ENCODE results near the gene CDC42EP5. TPM values are rescaled to one million over a fixed set of nuclear protein-coding genes. Genes with fewer than 3 reads are reported as not detected.

The CDC42EP5 gene
- total and polyA plus RNA-seq, 2 donors from 2014 or later: 19.3 to 29.9 TPM

DNA sequence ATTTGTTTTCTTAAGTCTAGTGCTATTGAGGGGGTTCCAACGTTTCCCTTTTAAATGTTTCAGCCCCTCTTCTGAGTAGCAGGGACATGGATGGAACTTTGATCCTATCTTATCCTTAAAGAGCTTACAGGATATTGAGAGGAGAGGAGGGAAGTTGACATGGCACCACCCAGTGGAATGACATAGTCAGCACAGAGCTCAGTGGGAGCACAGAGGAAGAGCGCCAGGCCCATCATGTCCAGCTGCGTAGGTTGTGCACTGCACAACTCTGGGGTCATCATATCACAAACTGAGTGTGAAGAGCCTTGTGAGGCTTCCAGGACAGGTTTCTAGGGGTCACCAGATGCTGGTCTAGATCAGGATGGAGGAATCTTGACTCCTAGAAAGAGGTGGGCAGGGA, 4.6 kb upstream of the CDC42EP5 start:
- no peaks in the 10 kb centered on the region for H3K27me3 ChIP-seq (ENCODE audit: control insufficient read depth, insufficient read depth, low read length)

GRCh38 chr19:54475706-54476105, 2.6 kb upstream of the CDC42EP5 start:
- no peak overlapping the region for H3K9ac ChIP-seq (ENCODE audit: low read length in 3 of 3)
- no peak overlapping the region for H3K27ac ChIP-seq (ENCODE audit: low read depth in 2 of 2, low read length in 2 of 2)
- TF ChIP-seq CTCF (IDR thresholded peaks at IDR 0.05; ENCODE audit: borderline replicate concordance, extremely low read depth, insufficient read depth): no peak
- H3K4me1 ChIP-seq (ENCODE audit: control insufficient read depth in 2 of 3, insufficient read depth in 2 of 3, low read depth in 1 of 3, low read length in 3 of 3): peaks cover 0 to 3% (median 0%) of the 10 kb centered on the region in 3 donors
- no peak overlapping the region for H3K4me3 ChIP-seq (ENCODE audit: low read length in 3 of 3)
- intact Hi-C loops (cut with DNase I): no loop called here
- no peaks in the 10 kb centered on the region for H3K27me3 ChIP-seq (ENCODE audit: control insufficient read depth, insufficient read depth, low read length)
- no peak for FAIRE-seq
- peak in 1 of 5 donors; percentile 34 for DNase-seq
- no peaks in the 10 kb centered on the region for H3K9me3 ChIP-seq (ENCODE audit: control insufficient read depth in 2 of 3, insufficient read depth in 1 of 3, low read length in 3 of 3)
- H3K36me3 ChIP-seq (ENCODE audit: control insufficient read depth in 2 of 3, insufficient read depth in 3 of 3, low read length in 3 of 3): no peaks in the 10 kb centered on the region

More for the DNA sequence above, 4.6 kb upstream of the CDC42EP5 start:
- no peaks in the 10 kb centered on the region for H3K9me3 ChIP-seq (ENCODE audit: control insufficient read depth in 2 of 3, insufficient read depth in 1 of 3, low read length in 3 of 3)
- TF ChIP-seq CTCF (IDR thresholded peaks at IDR 0.05; ENCODE audit: borderline replicate concordance, extremely low read depth, insufficient read depth): no peak
- no peak overlapping the region for H3K9ac ChIP-seq (ENCODE audit: low read length in 3 of 3)
- no peak overlapping the region for H3K27ac ChIP-seq (ENCODE audit: low read depth in 2 of 2, low read length in 2 of 2)
- intact Hi-C loops (cut with DNase I): no loop called here
- FAIRE-seq (no peak), DNase-seq (peak in 1 of 5 donors; percentile 6)
- H3K36me3 ChIP-seq (ENCODE audit: control insufficient read depth in 2 of 3, insufficient read depth in 3 of 3, low read length in 3 of 3): no peaks in the 10 kb centered on the region
- H3K4me3 ChIP-seq (ENCODE audit: low read length in 3 of 3): no peak overlapping the region
- H3K4me1 ChIP-seq (ENCODE audit: control insufficient read depth in 2 of 3, insufficient read depth in 2 of 3, low read depth in 1 of 3, low read length in 3 of 3): peaks cover 0 to 3% (median 0%) of the 10 kb centered on the region in 3 donors

DNA sequence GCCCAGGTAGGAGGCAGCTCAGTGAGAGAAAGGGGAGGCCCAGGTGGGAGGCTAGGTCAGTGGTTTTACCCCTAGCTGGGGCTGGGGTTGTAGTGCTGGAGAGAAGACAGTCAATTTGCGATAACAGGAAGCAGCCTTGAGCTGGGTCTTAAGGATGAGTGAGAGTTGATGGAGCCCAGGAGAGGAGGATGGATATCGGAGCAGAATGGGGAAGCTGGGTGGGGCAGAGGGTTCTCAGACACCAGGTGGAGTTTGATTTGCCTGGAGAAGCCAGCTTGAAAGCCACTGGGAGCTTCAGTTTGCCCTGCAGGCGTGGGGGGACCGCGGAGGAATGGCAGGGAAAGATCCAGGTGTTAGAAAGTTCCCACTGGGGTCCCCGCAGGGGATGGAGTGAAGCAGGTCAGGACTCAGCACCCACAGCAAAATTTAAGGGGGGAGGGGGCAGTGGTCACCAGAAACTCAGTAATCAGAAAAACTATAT, 836 bp upstream of the CDC42EP5 start:
- no peak overlapping the region for H3K9ac ChIP-seq (ENCODE audit: low read length in 3 of 3)
- no peak for TF ChIP-seq CTCF (IDR thresholded peaks at IDR 0.05; ENCODE audit: borderline replicate concordance, extremely low read depth, insufficient read depth)
- intact Hi-C loops (cut with DNase I): no loop called here
- FAIRE-seq: no peak
- peaks cover 3% of the 10 kb centered on the region for H3K27me3 ChIP-seq (ENCODE audit: control insufficient read depth, insufficient read depth, low read length)
- H3K36me3 ChIP-seq (ENCODE audit: control insufficient read depth in 2 of 3, insufficient read depth in 3 of 3, low read length in 3 of 3): no peaks in the 10 kb centered on the region
- peak in 2 of 5 donors; percentile 27 to 58 for DNase-seq
- H3K4me3 ChIP-seq (ENCODE audit: low read length in 3 of 3): peak overlapping the region in 2 of 3 donors; percentile 12 to 48
- peaks cover 0 to 9% (median 0%) of the 10 kb centered on the region in 3 donors for H3K4me1 ChIP-seq (ENCODE audit: control insufficient read depth in 2 of 3, insufficient read depth in 2 of 3, low read depth in 1 of 3, low read length in 3 of 3)
- no peaks in the 10 kb centered on the region for H3K9me3 ChIP-seq (ENCODE audit: control insufficient read depth in 2 of 3, insufficient read depth in 1 of 3, low read length in 3 of 3)
- H3K27ac ChIP-seq (ENCODE audit: low read depth in 2 of 2, low read length in 2 of 2): peak overlapping the region; percentile 3 to 83
